HG03354 (cell line): ENCODE data around the gene DNAH10.

Experiments
- ATAC-seq: cut with Tn5 transposase; IDR thresholded peaks from one replicate; pipeline ENCODE4 v1.9.1; 2021; ENCODE audit warnings: mild to moderate bottlenecking; ENCODE audit not compliant: unreplicated experiment, poor library complexity, severe bottlenecking

Gene DNAH10

DNA sequence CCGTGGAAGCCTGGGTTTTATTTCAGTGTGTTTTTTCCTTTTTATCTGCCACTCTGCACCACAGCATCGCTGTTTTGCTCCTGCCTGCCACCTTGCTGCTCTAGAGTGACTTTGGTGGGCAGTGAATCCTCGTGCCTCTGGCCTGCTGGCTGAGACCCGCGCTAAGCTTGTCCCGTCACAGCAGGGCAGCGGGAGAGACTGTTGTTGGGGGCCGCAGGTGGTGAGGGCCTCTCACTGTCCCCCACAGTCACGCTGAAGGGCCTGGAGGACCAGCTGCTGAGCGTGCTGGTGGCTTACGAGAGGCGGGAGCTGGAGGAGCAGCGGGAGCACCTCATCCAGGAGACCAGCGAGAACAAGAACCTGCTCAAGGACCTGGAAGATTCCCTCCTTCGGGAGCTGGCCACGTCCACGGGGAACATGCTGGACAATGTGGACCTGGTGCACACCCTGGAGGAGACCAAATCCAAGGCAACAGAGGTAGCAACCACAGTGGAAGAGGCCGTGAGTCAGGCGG lies 155.3 kb downstream of the DNAH10 start:
- no peak for ATAC-seq

DNA sequence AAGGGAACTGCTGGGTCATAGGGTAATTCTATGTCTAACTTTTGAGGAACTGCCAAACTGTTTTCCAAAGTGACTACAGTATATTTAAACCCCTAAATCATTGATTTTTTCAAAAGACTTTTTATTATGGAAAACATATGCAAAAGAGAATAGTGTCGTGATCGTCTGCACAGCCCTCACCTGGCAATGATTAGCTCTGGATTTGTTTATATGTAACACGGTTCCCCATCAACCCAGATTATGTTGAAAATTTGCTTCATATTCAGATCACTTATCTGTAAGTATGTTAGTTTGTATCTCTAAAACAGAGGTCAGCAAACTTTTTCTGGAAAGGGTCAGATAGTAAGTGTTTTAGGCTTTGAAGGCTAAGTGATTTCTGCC lies 157.9 kb downstream of the DNAH10 start:
- no peak for ATAC-seq

DNA sequence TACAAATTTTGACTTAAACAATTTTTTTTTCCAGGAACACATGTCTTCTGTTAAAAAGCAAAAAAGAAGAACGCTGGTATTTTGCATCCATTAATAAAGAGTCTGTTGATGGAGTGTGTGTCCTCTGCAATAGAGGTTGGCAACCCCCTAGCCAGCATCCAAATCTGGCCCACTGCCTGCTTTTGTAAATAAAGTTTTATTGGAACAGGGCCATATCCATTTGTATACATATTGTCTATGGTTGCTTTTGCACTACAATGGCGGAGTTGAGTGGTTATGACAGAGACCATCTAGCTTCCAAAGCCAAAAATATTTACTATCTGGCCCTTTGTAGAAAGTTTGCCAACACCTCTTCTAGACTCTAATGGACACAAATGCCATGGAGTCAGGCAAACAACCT lies 160.9 kb downstream of the DNAH10 start:
- no peak for ATAC-seq

GRCh38 chr12:123923927-123924326 lies 161.8 kb downstream of the DNAH10 start:
- ATAC-seq, result no peak

DNA sequence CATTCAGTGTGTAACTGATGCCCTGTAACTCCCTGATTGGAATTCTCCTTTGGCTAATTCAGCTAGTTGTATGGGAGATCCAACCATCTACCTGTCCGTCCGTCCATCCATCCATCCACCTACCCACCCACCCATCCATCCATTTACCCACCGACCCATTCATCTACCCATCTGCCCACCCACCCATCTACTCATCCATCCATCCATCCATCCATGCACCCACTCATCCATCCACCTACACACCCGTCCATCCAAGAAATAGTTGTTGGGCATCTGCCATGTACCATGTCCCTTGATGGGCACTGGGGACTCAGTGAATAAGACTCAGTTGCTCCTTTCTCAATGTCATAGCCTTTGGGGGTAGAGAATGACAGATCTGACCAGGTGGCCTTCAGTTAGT lies 162.4 kb downstream of the DNAH10 start:
- ATAC-seq, result no peak

- no peak for ATAC-seq
Observed at GRCh38 chr12:123928274-123928865, 166.3 kb downstream of the DNAH10 start.

- no peak for ATAC-seq
Observed at GRCh38 chr12:123928897-123929296, 166.8 kb downstream of the DNAH10 start.

- no peak for ATAC-seq
Observed at GRCh38 chr12:123929946-123930583, 168.0 kb downstream of the DNAH10 start.

DNA sequence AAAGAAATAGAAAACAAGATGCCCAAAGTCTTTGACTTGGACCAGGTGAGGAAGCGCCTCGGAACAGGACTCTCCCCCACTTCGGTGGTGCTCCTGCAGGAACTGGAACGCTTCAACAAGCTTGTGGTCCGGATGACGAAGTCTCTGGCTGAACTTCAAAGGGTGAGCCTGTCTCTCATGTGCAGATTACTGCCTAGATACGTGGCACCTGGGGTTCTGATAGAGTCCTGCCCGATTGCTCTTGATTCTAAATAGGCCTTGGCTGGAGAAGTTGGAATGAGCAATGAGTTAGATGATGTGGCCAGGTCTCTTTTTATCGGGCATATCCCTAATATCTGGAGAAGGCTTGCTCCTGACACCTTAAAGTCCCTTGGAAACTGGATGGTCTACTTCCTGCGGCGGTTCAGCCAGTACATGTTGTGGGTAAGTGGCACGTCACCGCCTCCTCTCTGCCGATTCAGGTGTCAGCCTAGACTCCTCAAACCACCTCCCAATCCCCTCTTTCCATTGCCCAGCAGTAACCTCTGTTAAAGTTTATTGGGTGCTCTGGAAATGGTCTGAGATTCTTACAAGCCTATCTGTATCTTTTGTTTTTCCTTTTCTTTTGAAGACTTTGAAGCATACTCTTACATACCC lies 169.7 kb downstream of the DNAH10 start:
- no peak for ATAC-seq

DNA sequence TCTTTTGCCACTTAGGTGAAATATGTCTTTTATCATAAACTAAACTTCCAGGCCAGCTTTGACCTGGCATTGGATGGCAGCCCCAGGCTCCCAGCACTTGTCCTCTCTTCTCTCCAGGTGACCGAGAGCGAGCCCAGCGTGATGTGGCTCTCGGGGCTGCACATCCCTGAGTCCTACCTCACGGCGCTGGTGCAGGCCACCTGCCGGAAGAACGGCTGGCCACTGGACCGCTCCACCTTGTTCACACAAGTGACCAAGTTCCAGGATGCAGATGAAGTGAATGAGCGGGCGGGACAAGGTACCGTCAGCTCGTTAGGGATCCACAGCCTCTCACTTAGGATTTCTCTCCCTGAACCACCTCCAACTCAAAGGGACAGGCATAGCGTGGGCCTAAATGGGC lies 171.1 kb downstream of the DNAH10 start:
- no peak for ATAC-seq

DNA sequence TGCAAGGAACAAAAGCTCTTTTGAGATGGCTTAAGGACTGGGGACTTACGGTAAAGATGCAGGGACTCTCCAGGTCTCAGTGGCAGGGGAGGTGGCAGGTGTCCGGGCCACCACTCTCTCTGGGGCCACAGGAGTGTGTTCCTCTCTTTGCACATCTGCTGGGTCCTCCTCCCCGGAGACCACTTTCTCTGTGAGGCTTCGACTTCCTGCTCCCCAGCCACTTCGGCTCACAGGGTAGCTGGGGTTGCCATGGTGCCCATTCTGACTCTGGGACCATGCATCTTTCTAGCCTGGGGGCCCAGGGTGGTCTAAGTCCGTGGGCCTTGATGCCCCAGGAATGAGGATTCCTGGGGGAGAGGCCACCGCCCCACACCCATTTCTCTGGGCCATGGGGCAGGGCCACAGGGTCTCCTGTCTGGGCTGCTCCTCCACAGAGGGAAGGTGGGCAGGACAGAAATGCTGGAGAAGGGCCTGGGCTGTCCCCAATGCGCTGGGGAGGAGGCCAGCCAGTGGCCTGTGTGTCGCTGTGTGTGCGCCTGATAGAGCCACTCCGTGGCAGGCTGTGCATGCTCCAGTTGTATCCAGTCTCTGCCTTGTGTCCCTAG lies 172.0 kb downstream of the DNAH10 start:
- ATAC-seq, result no peak

DNA sequence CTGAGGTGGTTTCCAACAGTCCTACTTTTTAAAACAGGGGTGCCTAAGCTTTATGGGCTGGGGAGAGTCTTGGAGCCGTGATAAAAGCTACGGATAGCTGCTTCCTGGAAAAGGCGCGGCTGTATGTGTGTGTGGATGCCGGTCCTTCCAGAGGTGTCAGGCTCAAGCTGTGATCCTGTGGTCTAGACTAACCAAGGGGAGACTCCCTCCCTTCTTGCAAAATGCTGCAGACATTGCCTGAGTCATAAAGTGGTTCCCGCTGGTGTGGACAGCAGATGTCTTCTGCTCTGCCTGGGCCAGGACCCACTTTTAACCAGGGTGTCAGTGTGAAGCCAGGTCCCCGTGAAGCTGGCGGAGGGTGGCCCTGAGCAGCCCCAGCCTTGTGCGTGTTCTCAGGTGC lies 172.7 kb downstream of the DNAH10 start:
- ATAC-seq, result no peak

GRCh38 chr12:123935956-123936355 lies 173.9 kb downstream of the DNAH10 start:
- ATAC-seq, result no peak

DNA sequence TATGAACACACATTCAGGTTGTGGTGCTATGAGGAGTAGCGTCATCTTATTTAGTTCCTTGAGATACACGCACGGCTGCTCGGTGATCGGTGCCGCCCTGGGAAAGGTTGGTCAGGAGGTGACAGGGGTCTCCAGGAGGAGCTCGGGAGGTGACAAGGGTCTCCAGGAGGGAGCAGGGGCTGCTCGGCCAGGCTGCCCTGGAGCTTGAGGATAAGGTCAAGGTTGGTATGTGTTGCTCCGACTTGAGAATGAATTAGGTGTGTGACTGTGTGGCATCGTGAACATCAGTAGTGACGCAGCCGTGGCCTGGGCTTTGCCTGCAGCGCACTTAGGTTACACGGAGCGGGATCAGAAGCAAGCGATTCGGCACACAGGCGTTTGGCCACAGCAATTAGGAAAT lies 174.4 kb downstream of the DNAH10 start:
- ATAC-seq, result no peak

DNA sequence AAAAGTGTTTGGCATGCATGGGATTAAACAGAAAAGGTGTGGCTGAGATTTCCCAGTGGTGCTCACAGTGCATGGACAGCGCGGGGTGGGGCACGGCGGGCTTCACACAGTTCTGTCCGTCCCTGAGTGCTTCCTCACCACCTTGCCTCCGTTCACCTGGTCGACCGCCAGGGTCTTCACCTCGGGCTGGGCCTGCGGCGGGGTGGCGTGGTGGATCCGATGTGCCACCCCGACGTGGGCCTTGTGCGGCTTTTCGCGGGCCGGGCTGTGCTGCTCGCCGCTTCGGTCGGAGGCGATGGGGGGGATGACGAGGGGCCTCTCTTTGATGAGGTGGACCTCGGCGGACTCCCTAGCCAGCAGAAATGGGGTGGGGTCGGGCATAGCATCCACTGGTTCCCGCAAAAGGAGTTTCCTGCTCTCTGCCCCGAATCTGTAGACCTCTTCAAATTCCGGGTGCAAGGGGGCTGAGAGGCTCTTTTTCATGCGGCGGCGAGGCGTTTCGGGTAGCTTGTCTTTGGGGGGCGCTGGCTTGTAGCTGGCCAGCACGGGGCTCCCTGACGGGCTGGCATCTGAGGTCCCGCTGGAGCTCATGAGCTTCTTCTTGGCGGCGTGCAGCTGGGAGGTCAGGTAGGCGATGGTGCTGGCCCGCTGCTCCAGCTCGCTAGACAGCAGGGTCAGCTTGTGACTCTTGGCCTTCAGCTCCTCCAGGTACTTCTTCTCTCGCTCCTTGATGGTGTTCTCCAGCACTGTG lies 175.0 kb downstream of the DNAH10 start:
- ATAC-seq, result no peak

- no peak for ATAC-seq
Observed at GRCh38 chr12:123937707-123938591, 175.8 kb downstream of the DNAH10 start.

DNA sequence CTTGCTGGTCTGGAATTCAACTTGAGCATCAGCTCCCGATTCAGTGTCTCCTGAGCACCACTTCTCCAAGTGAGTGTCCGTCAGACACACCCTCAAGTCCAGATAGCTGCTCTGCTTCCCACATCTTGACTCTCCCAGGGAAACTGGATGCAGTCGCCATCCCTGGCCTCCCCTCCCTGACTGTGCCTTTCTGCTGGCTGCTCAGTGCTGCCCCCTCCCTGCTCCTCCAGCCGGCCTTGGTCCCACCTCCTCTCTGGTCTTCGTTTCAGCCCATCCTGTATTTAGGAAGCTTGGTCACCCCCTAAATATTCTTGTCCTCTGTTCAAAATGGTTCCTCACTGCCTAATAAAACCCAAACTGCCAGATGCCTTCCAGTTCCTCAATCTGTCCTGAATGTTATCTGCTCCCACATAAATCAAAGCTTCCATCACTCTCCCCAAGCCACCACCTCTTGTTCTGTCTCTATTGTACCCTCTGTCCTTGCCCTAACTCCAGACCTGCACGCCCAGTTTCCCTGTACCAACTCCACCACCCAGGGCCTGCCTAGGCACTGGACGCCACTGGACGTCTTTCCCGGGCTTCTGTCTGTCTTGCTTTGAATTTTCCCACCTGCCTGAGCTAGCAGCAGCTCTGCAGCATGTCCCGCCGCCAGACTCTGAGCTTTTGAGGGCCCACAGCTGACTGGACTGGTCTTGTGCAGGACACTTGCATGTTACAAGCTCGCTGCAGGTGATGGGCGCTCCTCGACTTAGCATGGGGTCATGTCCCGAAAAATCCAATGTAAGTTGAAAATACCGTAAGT lies 176.8 kb downstream of the DNAH10 start:
- ATAC-seq, result no peak
